ENCODE results near the gene PCSK6.

The PCSK6 gene

DNA sequence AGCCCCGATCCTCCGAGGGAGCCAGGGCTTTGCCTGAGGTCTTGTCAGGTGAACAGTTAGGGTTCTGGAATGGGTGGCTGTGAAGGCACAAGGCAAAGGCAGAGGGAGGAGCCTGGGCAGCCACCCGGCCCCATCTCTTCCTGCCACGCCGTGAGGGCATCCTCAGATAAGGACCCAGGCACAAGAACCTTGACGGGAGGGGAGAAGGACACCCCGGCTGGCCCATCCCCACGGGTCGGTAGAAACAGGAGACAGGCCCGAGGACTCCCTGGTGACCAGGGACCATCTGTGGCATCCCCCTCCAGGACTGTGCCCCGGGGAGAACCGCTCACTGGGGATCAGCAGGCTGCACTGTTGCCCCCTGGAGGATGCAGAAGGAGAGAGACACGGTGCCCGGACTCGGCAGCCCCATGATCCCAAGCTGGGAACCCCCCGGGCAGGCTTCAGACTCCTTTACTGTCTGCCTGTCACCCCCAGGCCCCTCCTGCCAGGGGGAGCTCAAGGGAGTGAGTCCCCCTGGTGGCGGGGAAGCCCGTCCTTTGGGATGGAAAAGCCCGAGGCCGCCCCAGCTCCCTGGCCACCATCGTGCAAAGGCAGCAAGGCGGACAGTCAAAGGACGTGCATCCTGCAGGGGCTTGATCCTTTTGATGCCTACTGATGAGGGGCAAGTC lies 12.3 kb upstream of the PCSK6 start:
- TF ChIP-seq ZFP30 (CRISPR knock-in tag; IDR thresholded peaks at IDR 0.05) (no peak), ISL1 (CRISPR knock-in tag; IDR thresholded peaks at IDR 0.05) (no peak), OSR1 (CRISPR knock-in tag; IDR thresholded peaks at IDR 0.05) (no peak), GLIS3 (CRISPR knock-in tag; IDR thresholded peaks at IDR 0.05) (no peak), ARNTL (CRISPR knock-in tag; IDR thresholded peaks at IDR 0.05; ENCODE audit: borderline replicate concordance, low read depth) (no peak), ZFP3 (CRISPR knock-in tag; IDR thresholded peaks at IDR 0.05) (no peak), ZNF565 (CRISPR knock-in tag; conservative IDR thresholded peaks at IDR 0.05; ENCODE audit: low read depth) (no peak), TCF4 (CRISPR knock-in tag; IDR thresholded peaks at IDR 0.05; ENCODE audit: borderline replicate concordance) (no peak), RARB (CRISPR knock-in tag; IDR thresholded peaks at IDR 0.05) (no peak), BACH2 (CRISPR knock-in tag; IDR thresholded peaks at IDR 0.05; ENCODE audit: borderline replicate concordance) (no peak)
- TF ChIP-seq, protein P1, sequence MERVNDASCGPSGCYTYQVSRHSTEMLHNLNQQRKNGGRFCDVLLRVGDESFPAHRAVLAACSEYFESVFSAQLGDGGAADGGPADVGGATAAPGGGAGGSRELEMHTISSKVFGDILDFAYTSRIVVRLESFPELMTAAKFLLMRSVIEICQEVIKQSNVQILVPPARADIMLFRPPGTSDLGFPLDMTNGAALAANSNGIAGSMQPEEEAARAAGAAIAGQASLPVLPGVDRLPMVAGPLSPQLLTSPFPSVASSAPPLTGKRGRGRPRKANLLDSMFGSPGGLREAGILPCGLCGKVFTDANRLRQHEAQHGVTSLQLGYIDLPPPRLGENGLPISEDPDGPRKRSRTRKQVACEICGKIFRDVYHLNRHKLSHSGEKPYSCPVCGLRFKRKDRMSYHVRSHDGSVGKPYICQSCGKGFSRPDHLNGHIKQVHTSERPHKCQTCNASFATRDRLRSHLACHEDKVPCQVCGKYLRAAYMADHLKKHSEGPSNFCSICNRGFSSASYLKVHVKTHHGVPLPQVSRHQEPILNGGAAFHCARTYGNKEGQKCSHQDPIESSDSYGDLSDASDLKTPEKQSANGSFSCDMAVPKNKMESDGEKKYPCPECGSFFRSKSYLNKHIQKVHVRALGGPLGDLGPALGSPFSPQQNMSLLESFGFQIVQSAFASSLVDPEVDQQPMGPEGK (CRISPR knock-in tag; IDR thresholded peaks at IDR 0.05; ENCODE audit: borderline replicate concordance) = no peak
- TF ChIP-seq, protein P2, sequence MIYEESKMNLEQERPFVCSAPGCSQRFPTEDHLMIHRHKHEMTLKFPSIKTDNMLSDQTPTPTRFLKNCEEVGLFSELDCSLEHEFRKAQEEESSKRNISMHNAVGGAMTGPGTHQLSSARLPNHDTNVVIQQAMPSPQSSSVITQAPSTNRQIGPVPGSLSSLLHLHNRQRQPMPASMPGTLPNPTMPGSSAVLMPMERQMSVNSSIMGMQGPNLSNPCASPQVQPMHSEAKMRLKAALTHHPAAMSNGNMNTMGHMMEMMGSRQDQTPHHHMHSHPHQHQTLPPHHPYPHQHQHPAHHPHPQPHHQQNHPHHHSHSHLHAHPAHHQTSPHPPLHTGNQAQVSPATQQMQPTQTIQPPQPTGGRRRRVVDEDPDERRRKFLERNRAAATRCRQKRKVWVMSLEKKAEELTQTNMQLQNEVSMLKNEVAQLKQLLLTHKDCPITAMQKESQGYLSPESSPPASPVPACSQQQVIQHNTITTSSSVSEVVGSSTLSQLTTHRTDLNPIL (CRISPR knock-in tag; IDR thresholded peaks at IDR 0.05; ENCODE audit: low read depth) = no peak
- TF ChIP-seq, protein P3, sequence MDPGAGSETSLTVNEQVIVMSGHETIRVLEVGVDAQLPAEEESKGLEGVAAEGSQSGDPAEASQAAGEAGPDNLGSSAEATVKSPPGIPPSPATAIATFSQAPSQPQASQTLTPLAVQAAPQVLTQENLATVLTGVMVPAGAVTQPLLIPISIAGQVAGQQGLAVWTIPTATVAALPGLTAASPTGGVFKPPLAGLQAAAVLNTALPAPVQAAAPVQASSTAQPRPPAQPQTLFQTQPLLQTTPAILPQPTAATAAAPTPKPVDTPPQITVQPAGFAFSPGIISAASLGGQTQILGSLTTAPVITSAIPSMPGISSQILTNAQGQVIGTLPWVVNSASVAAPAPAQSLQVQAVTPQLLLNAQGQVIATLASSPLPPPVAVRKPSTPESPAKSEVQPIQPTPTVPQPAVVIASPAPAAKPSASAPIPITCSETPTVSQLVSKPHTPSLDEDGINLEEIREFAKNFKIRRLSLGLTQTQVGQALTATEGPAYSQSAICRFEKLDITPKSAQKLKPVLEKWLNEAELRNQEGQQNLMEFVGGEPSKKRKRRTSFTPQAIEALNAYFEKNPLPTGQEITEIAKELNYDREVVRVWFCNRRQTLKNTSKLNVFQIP (CRISPR knock-in tag; IDR thresholded peaks at IDR 0.05; ENCODE audit: borderline replicate concordance, low read depth) = no peak
- TF ChIP-seq, protein P4, sequence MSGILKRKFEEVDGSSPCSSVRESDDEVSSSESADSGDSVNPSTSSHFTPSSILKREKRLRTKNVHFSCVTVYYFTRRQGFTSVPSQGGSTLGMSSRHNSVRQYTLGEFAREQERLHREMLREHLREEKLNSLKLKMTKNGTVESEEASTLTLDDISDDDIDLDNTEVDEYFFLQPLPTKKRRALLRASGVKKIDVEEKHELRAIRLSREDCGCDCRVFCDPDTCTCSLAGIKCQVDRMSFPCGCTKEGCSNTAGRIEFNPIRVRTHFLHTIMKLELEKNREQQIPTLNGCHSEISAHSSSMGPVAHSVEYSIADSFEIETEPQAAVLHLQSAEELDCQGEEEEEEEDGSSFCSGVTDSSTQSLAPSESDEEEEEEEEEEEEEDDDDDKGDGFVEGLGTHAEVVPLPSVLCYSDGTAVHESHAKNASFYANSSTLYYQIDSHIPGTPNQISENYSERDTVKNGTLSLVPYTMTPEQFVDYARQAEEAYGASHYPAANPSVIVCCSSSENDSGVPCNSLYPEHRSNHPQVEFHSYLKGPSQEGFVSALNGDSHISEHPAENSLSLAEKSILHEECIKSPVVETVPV (CRISPR knock-in tag; IDR thresholded peaks at IDR 0.05) = no peak
- TF ChIP-seq, protein P5, sequence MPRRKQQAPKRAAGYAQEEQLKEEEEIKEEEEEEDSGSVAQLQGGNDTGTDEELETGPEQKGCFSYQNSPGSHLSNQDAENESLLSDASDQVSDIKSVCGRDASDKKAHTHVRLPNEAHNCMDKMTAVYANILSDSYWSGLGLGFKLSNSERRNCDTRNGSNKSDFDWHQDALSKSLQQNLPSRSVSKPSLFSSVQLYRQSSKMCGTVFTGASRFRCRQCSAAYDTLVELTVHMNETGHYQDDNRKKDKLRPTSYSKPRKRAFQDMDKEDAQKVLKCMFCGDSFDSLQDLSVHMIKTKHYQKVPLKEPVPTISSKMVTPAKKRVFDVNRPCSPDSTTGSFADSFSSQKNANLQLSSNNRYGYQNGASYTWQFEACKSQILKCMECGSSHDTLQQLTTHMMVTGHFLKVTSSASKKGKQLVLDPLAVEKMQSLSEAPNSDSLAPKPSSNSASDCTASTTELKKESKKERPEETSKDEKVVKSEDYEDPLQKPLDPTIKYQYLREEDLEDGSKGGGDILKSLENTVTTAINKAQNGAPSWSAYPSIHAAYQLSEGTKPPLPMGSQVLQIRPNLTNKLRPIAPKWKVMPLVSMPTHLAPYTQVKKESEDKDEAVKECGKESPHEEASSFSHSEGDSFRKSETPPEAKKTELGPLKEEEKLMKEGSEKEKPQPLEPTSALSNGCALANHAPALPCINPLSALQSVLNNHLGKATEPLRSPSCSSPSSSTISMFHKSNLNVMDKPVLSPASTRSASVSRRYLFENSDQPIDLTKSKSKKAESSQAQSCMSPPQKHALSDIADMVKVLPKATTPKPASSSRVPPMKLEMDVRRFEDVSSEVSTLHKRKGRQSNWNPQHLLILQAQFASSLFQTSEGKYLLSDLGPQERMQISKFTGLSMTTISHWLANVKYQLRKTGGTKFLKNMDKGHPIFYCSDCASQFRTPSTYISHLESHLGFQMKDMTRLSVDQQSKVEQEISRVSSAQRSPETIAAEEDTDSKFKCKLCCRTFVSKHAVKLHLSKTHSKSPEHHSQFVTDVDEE (CRISPR knock-in tag; IDR thresholded peaks at IDR 0.05) = no peak
- ATAC-seq = peak; percentile 85

DNA sequence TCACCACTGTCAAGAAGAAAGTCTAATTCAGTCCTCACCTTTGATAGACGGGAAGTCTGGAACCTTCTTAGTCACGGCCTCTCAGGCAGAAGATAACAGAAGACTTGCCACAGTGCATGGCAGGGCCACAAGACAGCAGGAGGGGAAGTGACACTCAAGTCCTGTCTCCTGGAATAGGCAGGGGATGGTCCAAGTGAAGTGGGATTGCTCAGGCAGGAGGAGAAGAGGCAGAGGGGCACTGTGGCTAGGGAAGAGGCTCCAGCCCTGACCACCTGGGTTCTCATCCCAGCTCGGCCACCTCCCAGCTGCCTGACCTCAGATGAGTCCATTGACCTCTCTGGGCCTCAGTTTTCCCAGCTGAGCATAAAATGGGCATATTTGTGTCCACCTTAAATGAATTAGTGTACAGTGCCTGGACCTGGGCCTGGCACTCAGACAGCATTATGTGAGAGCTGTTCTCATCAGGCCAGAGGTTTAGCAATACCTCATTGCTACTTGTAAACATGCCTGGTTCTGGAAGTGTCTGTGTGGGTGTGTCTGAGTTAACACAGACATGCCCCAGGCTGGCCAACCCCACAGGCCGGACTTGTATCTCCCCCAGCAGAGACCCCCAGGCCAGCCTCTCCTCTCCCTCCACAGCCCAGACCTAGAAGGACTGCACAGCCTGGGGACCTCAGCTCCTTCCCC lies 11.5 kb upstream of the PCSK6 start:
- ATAC-seq = no peak
- TF ChIP-seq ISL1 (CRISPR knock-in tag; IDR thresholded peaks at IDR 0.05) (no peak), SNAI2 (CRISPR knock-in tag; IDR thresholded peaks at IDR 0.05) (no peak), PPARA (CRISPR knock-in tag; IDR thresholded peaks at IDR 0.05; ENCODE audit: borderline replicate concordance) (no peak), ZNF8 (CRISPR knock-in tag; IDR thresholded peaks at IDR 0.05) (no peak), ESRRG (CRISPR knock-in tag; IDR thresholded peaks at IDR 0.05) (no peak), ZFP3 (CRISPR knock-in tag; IDR thresholded peaks at IDR 0.05) (no peak), ARNTL (CRISPR knock-in tag; IDR thresholded peaks at IDR 0.05; ENCODE audit: borderline replicate concordance, low read depth) (no peak), ZNF565 (CRISPR knock-in tag; conservative IDR thresholded peaks at IDR 0.05; ENCODE audit: low read depth) (no peak), CSDC2 (CRISPR knock-in tag; IDR thresholded peaks at IDR 0.05) (no peak), BACH2 (CRISPR knock-in tag; IDR thresholded peaks at IDR 0.05; ENCODE audit: borderline replicate concordance) (no peak), ZC3H10 (CRISPR knock-in tag; IDR thresholded peaks at IDR 0.05) (no peak)
- TF ChIP-seq, protein P3 (CRISPR knock-in tag; IDR thresholded peaks at IDR 0.05; ENCODE audit: borderline replicate concordance, low read depth) = no peak
- TF ChIP-seq, protein P1 (CRISPR knock-in tag; IDR thresholded peaks at IDR 0.05; ENCODE audit: borderline replicate concordance) = no peak
- TF ChIP-seq, protein P4 (CRISPR knock-in tag; IDR thresholded peaks at IDR 0.05) = no peak

Measured in SK-N-SH treated with all-trans-retinoic acid at 6 μM for 48 hours (cell line).